HG02571 (cell line): ENCODE measurements around the gene CCNI2.
A peak's percentile ranks its signal among the peaks of the same experiment; 100 is the strongest.

ENCODE experiments used
- ATAC-seq: cut with Tn5 transposase; IDR thresholded peaks from one replicate; pipeline ENCODE4 v1.9.1; 2021; ENCODE audit warnings: mild to moderate bottlenecking, moderate library complexity; ENCODE audit not compliant: unreplicated experiment

Gene CCNI2

GRCh38 chr5:132746954-132747615, at the start of gene CCNI2:
CCNI2 (plus strand) TSS chr5:132747426; CDS start chr5:132747496, 70 bp downstream.
- ATAC-seq: peak; percentile 50

GRCh38 chr5:132704875-132705274, 42.4 kb upstream of the CCNI2 start:
- no peak for ATAC-seq

GRCh38 chr5:132708645-132709044, 38.6 kb upstream of the CCNI2 start:
- no peak for ATAC-seq

- no peak for ATAC-seq
These were observed 32.5 kb upstream of the CCNI2 start for GRCh38 chr5:132714456-132715307.

GRCh38 chr5:132718544-132719312, 28.5 kb upstream of the CCNI2 start:
- no peak for ATAC-seq

- ATAC-seq: no peak
These were observed 21.5 kb upstream of the CCNI2 start for GRCh38 chr5:132725745-132726144.

- no peak for ATAC-seq
These were observed 17.3 kb upstream of the CCNI2 start for GRCh38 chr5:132729896-132730295.

- ATAC-seq: no peak
These were observed 13.6 kb upstream of the CCNI2 start for GRCh38 chr5:132733499-132734148.

- ATAC-seq: no peak
These were observed 12.5 kb upstream of the CCNI2 start for GRCh38 chr5:132734687-132735086.

GRCh38 chr5:132736853-132737833, 10.1 kb upstream of the CCNI2 start, which contains the start of gene KIF3A:
KIF3A (minus strand) TSS chr5:132737546; CDS start chr5:132737419, 127 bp downstream.
- peak; percentile 76 for ATAC-seq

- ATAC-seq: no peak
These were observed 9.1 kb upstream of the CCNI2 start for GRCh38 chr5:132737982-132738681.

- no peak for ATAC-seq
These were observed 8.0 kb upstream of the CCNI2 start for GRCh38 chr5:132739232-132739631.

- no peak for ATAC-seq
These were observed 5.1 kb upstream of the CCNI2 start for GRCh38 chr5:132742158-132742557.

GRCh38 chr5:132742626-132743025, 4.6 kb upstream of the CCNI2 start:
- ATAC-seq: no peak

GRCh38 chr5:132744659-132745058, 2.6 kb upstream of the CCNI2 start:
- ATAC-seq: no peak

GRCh38 chr5:132746592-132746953, 653 bp upstream of the CCNI2 start:
- ATAC-seq: no peak

GRCh38 chr5:132747616-132748440, 602 bp downstream of the CCNI2 start:
- peak; percentile 25 for ATAC-seq

GRCh38 chr5:132748522-132749000, 1.3 kb downstream of the CCNI2 start:
- no peak for ATAC-seq
